SK-N-MC (cell line): ENCODE measurements around the gene HSD3B7.
"Not testable (repeated sequence)": the region's sequence is repeated elsewhere in the genome, so short reads cannot be mapped to it uniquely, and the experiment has no call there.

Source experiments
- DNase-seq: peaks from one replicate; pipeline ENCODE4 v3.0.0-alpha.2; 2011; ENCODE audit warnings: low read depth, low spot score
- H3K27ac ChIP-seq: fragments of 200-600 bp; sonication (generic); 2 replicates; pipeline ENCODE4 v1.5.1; 2016; ENCODE audit warnings: mixed run types
- H3K36me3 ChIP-seq: fragments of 200-600 bp; sonication (generic); 2 replicates; pipeline ENCODE4 v1.6.1; 2017; ENCODE audit warnings: antibody characterized with exemption, low read length, mixed read lengths; ENCODE audit not compliant: insufficient read depth
- H3K4me3 ChIP-seq: fragments of 200-600 bp; sonication (generic); 2 replicates; pipeline ENCODE4 v1.5.1; 2016
- H3K9ac ChIP-seq: fragments of 200-600 bp; sonication (generic); 2 replicates; pipeline ENCODE4 v1.8.0; 2017; ENCODE audit warnings: mixed run types, mixed read lengths; ENCODE audit not compliant: insufficient read length
- H3K9me3 ChIP-seq: fragments of 200-600 bp; sonication (generic); 2 replicates; pipeline ENCODE4 v1.6.1; 2017; ENCODE audit warnings: low read depth, mild to moderate bottlenecking, antibody characterized with exemption, low read length, moderate library complexity, mixed read lengths
- EZH2 ChIP-seq: fragments of 200-600 bp; sonication (generic); IDR thresholded peaks from one replicate; pipeline ENCODE4 v1.6.1; 2017; ENCODE audit warnings: antibody characterized with exemption
- FOXP2 ChIP-seq: optimal IDR thresholded peaks from 2 replicates; pipeline ENCODE3; 2011; ENCODE audit warnings: mild to moderate bottlenecking, moderate library complexity; ENCODE audit not compliant: insufficient read depth; ENCODE audit errors: extremely low read length, control extremely low read depth
- POLR2AphosphoS5 ChIP-seq: IDR thresholded peaks from 2 replicates; pipeline ENCODE4 v1.6.1; 2012; ENCODE audit warnings: mild to moderate bottlenecking, low read depth, low read length, borderline replicate concordance

The HSD3B7 gene

DNA sequence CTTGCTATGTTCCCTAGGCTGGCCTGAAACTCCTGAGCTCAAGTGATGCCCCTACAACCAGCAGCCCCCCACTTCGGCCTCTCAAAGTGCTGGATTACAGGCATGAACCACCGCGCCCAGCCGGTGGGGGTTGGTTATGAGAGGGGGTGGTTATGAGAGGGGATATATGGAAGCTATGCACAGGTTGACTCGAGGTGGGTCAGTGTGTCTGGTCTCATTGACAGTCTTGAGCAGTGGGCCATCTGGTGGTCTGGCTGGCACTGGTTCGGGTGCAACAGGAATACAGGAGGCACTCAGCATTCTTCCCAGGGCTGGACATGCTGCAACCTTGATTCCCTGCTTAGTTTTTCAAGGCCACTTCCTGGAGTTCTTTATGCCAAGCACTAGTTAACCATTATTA lies 31.0 kb downstream of the HSD3B7 start:
- no peaks in the 10 kb centered on the region for H3K36me3 ChIP-seq
- no peak overlapping the region for H3K27ac ChIP-seq
- H3K9me3 ChIP-seq = no peaks in the 10 kb centered on the region
- H3K9ac ChIP-seq = no peak overlapping the region
- DNase-seq = no peak
- TF ChIP-seq POLR2AphosphoS5 (no peak), EZH2 (no peak), FOXP2 (no peak)
- H3K4me3 ChIP-seq = no peak overlapping the region

DNA sequence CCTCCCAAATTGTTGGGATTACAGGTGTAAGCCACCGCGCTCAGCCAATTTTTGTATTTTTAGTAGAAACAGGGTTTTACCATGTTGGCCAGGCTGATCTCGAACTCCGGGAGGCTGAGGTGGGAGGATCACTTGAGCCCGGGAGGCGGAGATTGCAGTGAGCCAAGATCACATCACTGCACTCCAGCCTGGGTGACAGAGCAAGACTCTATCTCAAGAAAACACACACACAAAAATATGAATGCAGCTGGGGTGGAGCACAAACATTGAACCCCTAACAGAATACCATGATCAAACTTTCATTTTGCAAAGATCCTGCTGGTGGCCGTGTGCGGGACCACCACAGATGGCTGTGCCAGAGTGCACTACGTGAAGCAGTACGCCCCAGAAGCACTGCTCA lies 32.7 kb downstream of the HSD3B7 start:
- not testable (repeated sequence) for H3K9ac ChIP-seq, H3K27ac ChIP-seq, H3K9me3 ChIP-seq, H3K36me3 ChIP-seq, H3K4me3 ChIP-seq, DNase-seq

GRCh38 chr16:31020536-31020935 lies 35.5 kb downstream of the HSD3B7 start:
- Histone ChIP-seq H3K4me3 (no peak overlapping the region), H3K27ac (no peak overlapping the region), H3K36me3 (no peaks in the 10 kb centered on the region), H3K9me3 (no peaks in the 10 kb centered on the region), H3K9ac (no peak overlapping the region)
- TF ChIP-seq FOXP2 = no peak
- no peak for TF ChIP-seq POLR2AphosphoS5
- no peak for TF ChIP-seq EZH2
- no peak for DNase-seq

DNA sequence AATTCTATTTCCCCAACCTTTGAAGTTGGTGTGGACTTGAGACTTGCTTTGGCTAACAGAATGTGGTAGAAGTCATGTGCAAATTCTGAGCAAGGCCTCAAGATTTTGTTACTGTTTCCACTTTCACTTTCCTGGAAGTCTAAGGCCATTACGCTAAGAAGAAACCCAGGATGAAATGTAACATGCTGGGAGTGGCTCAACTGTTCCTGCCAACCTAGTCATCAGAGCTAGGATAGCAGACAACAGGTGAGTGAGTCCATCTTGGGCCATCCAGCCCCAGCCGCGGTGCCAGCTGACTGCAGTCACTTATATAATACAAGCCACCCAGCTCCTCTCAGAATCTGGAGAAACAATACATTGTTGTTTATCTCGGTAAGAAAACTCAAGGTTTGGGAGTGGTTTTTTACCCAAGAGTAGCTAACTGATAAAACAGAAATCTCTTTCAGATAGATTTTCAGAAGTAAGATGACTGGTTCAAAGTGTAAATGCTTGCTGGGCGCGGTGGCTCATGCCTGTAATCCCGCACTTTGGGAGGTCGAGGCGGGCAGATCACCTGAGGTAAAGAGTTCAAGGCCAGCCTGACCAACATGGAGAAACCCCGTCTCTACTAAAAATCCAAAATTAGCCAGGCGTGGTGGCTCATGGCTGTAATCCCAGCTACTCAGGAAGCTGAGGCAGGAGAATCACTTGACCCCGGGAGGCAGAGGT lies 37.7 kb downstream of the HSD3B7 start:
- no peak overlapping the region for H3K27ac ChIP-seq
- TF ChIP-seq POLR2AphosphoS5 = no peak
- TF ChIP-seq EZH2 = no peak
- no peak for TF ChIP-seq FOXP2
- DNase-seq = no peak
- H3K36me3 ChIP-seq = no peaks in the 10 kb centered on the region
- no peak overlapping the region for H3K4me3 ChIP-seq
- H3K9me3 ChIP-seq = no peaks in the 10 kb centered on the region
- no peak overlapping the region for H3K9ac ChIP-seq

DNA sequence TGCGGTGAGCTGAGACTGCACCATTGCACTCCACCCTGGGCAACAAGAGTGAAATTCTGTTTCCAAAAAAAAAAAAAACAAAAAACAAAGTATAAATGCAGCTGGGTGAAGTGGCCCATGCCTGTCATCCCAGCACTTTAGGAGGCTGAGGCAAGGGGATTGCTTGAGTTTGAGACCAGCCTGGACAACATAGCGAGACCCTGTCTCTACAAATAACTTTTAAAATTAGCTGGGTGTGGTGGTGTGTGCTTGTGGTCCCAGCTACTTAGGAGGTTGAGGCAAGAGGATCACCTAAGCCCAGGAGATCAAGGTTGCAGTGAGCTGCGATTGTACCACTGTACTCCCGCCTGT lies 38.2 kb downstream of the HSD3B7 start:
- Histone ChIP-seq H3K9me3 (no peaks in the 10 kb centered on the region), H3K36me3 (no peaks in the 10 kb centered on the region), H3K27ac (no peak overlapping the region), H3K9ac (no peak overlapping the region), H3K4me3 (no peak overlapping the region)
- DNase-seq = no peak
- no peak for TF ChIP-seq POLR2AphosphoS5
- TF ChIP-seq EZH2 = no peak
- no peak for TF ChIP-seq FOXP2

DNA sequence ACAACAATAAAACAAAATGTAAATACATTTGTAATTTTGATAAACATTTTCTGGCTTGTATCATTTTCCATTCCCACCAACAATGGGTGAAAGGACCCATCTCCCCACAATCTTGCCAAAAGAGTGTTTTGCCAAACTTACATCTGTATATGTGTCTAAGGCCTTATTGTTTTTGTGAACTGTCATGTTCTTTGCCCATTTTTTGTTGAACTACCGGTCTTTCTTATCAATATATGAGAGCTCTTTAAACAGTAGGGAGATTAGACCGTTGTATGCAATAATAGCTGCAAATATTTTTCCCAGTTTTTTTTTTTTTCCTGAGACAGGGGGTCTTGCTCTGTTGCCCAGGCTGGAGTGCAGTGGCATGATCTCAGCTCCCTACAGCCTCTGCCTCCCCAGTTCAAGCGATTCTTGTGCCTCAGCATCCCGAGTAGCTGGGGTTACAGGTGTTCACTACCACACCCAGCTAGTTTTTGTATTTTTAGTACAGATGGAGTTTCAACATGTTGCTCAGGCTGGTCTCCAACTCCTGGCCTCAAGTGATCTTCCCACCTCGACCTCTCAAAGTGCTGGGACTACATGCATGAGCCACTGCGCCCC lies 38.7 kb downstream of the HSD3B7 start:
- Histone ChIP-seq H3K36me3 (no peaks in the 10 kb centered on the region), H3K4me3 (no peak overlapping the region), H3K9me3 (no peaks in the 10 kb centered on the region), H3K9ac (no peak overlapping the region), H3K27ac (no peak overlapping the region)
- DNase-seq = no peak
- TF ChIP-seq EZH2 = no peak
- no peak for TF ChIP-seq FOXP2
- TF ChIP-seq POLR2AphosphoS5 = no peak

- Histone ChIP-seq H3K27ac (no peak overlapping the region), H3K9ac (no peak overlapping the region), H3K9me3 (no peaks in the 10 kb centered on the region), H3K36me3 (no peaks in the 10 kb centered on the region), H3K4me3 (no peak overlapping the region)
- TF ChIP-seq POLR2AphosphoS5 (no peak), EZH2 (no peak), FOXP2 (no peak)
- DNase-seq = no peak
These were observed 40.3 kb downstream of the HSD3B7 start for GRCh38 chr16:31025339-31025738.

GRCh38 chr16:31029272-31029671 lies 44.3 kb downstream of the HSD3B7 start:
- DNase-seq = no peak
- Histone ChIP-seq H3K9me3 (no peaks in the 10 kb centered on the region), H3K27ac (no peak overlapping the region), H3K36me3 (no peaks in the 10 kb centered on the region), H3K9ac (no peak overlapping the region), H3K4me3 (no peak overlapping the region)
- TF ChIP-seq EZH2 (no peak), FOXP2 (no peak), POLR2AphosphoS5 (no peak)

DNA sequence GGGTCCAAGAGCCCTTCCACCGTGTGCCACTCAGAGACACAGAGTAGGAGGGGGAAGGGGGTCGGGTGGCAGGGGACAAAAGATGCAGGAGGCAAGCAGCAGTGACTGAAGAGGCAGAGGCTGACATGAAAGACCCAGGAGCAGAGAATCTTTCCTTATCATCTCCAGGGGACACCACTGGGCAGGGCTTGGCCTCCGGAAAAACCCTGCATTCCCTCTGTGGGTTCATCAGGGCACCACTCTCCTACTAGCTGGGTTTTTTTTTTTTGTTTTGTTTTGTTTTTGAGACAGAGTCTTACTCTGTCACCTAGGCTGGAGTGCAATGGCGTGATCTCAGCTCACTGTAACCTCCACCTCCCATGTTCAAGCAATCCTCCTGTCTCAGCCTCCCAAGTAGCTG lies 46.3 kb downstream of the HSD3B7 start:
- Histone ChIP-seq H3K4me3 (no peak overlapping the region), H3K27ac (no peak overlapping the region), H3K9ac (no peak overlapping the region), H3K9me3 (no peaks in the 10 kb centered on the region), H3K36me3 (no peaks in the 10 kb centered on the region)
- TF ChIP-seq EZH2 = no peak
- TF ChIP-seq POLR2AphosphoS5 = no peak
- no peak for TF ChIP-seq FOXP2
- DNase-seq = no peak
